Stimulated activated naive CD8-positive, alpha-beta T cell treated with anti-CD3 and anti-CD28 coated beads, Interleukin-15, amount 100 ng/mL, for 72 hours (primary cell): ENCODE data around the gene LGALS3.

Experiments used
- ATAC-seq: fragments of 150-1000 bp; cut with Tn5 transposase; 2 replicates; pipeline ENCODE4 v1.10.0; 2021; ENCODE audit warnings: mild to moderate bottlenecking, moderate library complexity
- DNase-seq, 2 donors: peaks; one replicate each; pipeline ENCODE4 v3.0.0; 2021 to 2022
- H3K27ac Mint-ChIP-seq, 2 donors: one replicate each; pipeline ENCODE4 v1.8.0; 2022; ENCODE audit warnings: mild to moderate bottlenecking in 2 of 2, mixed read lengths in 2 of 2, moderate library complexity in 2 of 2
- H3K27me3 Mint-ChIP-seq: one replicate; pipeline ENCODE4 v1.8.0; 2022; ENCODE audit warnings: mixed read lengths
- H3K4me1 Mint-ChIP-seq: one replicate; pipeline ENCODE4 v1.8.0; 2022; ENCODE audit warnings: mild to moderate bottlenecking, mixed read lengths
- H3K4me3 Mint-ChIP-seq, 2 donors: one replicate each; pipeline ENCODE4 v1.8.0; 2022; ENCODE audit warnings: mild to moderate bottlenecking in 2 of 2, mixed read lengths in 2 of 2, moderate library complexity in 1 of 2
- H3K9me3 Mint-ChIP-seq, 2 donors: one replicate each; pipeline ENCODE4 v1.8.0; 2022; ENCODE audit warnings: mixed read lengths in 2 of 2

LGALS3 gene

DNA sequence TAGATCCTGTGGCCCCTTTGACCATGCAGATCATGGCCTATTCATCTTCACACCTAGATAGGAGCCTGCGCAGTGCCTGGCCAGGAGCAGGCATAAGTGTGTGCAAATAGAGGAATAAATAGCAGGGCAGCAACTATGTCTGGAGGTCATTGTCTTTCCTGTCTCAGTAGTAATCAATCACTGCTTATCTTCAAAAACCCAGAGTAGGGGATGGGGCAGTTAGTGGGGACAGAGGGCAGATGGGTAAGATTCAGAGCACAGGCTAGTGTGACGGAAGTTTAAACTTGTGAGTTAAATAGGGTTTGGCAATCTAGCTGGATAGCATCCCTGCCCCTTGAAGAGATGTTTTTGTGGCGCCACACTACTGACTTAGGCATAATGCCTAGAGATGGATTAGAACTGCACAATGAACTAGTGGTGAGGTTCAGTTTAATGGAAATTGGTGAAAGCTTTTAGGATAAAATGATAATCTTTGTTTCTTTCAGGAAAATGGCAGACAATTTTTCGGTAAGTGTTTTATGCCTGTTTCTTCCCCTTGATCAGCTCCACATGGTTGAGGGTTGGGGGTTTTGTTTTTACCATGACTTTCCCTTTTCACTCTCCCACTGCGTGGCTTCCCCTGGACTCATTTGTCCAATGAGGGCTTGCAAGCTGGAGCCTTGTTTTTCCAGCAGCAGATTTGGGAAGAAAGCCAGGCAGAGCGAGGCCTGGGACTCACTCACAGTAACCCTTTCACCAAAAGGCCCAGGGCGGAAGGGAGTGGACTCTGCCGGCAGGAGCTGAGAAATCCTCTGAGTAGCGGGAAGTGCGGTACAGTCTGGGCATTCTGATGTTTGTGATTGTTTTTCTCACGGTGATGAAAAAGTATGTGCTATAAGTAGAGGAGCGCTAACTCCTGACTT, 8.1 kb downstream of the LGALS3 start:
- Mint-ChIP-seq H3K4me3 (no peak overlapping the region), H3K9me3 (no peaks in the 10 kb centered on the region), H3K27me3 (no peaks in the 10 kb centered on the region), H3K4me1 (no peaks in the 10 kb centered on the region), H3K27ac (no peak overlapping the region)
- no peak for DNase-seq
- ATAC-seq, result no peak

DNA sequence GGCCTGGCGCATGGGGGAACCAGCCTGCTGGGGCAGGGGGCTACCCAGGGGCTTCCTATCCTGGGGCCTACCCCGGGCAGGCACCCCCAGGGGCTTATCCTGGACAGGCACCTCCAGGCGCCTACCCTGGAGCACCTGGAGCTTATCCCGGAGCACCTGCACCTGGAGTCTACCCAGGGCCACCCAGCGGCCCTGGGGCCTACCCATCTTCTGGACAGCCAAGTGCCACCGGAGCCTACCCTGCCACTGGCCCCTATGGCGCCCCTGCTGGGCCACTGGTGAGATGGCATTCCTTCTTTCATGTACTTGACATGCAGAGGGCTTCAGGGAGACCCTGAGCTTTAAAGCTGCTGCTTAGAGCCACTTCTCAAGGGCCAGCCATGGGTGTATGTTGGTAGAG, 9.0 kb downstream of the LGALS3 start:
- ATAC-seq, result peak; percentile 40
- DNase-seq, result no peak
- no peaks in the 10 kb centered on the region for H3K27me3 Mint-ChIP-seq
- H3K27ac Mint-ChIP-seq, result no peak overlapping the region
- H3K9me3 Mint-ChIP-seq, result no peaks in the 10 kb centered on the region
- peaks cover 1% of the 10 kb centered on the region for H3K4me1 Mint-ChIP-seq
- no peak overlapping the region for H3K4me3 Mint-ChIP-seq

DNA sequence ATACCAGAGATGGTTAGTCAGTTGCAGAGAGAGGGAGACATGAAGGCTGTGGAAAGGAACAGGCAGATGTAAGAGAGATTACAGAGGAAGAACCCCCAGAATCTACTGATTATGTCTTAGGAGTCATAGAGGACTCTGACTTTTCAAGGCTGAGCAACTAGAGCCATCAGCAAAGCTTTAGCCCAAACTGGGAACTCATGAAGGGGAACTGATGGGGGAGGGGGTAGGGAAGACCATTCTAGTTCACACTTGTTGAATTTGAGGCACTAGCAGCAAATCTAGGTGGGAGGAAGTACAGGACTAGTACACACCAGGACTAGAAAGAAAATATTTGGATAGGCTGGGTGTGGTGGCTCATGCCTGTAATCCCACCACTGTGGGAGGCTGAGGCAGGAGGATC, 10.1 kb downstream of the LGALS3 start:
- Mint-ChIP-seq H3K4me3 (no peak overlapping the region), H3K27ac (no peak overlapping the region), H3K4me1 (peaks cover 8% of the 10 kb centered on the region), H3K27me3 (no peaks in the 10 kb centered on the region), H3K9me3 (no peaks in the 10 kb centered on the region)
- DNase-seq (no peak), ATAC-seq (no peak)

DNA sequence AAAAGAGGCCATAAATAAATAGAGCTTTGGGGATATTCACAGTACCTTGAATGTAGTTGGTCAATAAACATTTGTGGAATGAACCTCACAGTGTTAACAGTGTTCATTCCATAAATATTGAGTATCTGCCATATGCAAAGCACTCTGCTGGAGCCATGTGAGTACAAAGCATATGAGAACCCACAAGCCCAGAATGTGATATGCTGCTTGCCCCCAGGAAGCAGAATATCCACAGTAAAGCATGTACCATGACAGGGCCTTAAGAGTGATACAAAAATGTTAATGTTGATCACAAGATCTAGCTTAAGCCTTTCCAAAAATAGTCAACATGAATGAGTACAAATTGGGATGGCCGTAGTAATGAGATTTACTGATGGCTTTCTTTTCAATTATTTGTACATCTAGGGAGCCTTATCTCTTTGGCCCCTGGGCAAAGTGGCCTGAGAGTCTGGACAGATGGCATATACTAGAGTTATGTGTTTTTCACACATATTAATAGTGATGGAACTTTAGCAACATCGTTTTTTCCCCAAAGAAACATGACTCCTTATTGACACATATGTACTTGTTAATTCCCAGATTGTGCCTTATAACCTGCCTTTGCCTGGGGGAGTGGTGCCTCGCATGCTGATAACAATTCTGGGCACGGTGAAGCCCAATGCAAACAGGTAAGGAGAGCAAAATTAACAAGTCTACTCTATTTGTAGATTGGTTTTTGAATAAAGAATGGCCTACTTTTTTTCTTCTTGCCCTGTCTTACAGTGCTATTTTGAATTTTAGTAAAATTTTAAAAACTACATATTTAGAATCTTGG, 10.9 kb downstream of the LGALS3 start:
- H3K27ac Mint-ChIP-seq, result no peak overlapping the region
- peaks cover 11% of the 10 kb centered on the region for H3K4me1 Mint-ChIP-seq
- no peaks in the 10 kb centered on the region for H3K9me3 Mint-ChIP-seq
- ATAC-seq, result no peak
- H3K27me3 Mint-ChIP-seq, result no peaks in the 10 kb centered on the region
- no peak for DNase-seq
- H3K4me3 Mint-ChIP-seq, result no peak overlapping the region

DNA sequence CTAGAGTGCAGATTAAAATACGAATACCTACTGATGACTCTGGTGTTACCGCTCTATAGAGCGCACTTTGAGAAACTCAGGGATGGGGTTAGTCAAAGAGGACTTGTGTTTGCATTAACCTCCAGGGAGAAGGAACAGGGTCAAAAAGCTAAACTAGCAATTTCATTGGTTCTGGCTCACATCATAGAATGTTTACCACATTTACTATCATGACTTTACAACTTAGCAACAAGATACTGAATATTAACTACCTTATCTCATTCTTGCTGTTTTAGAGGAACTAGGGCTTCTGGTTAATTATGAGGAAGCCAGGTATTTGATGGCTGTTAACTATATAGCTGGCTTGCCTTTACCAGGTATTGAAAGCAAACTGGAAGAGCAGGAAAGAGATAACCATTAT, 12.8 kb downstream of the LGALS3 start:
- no peaks in the 10 kb centered on the region for H3K27me3 Mint-ChIP-seq
- ATAC-seq (no peak), DNase-seq (no peak)
- H3K4me1 Mint-ChIP-seq, result peaks cover 11% of the 10 kb centered on the region
- no peaks in the 10 kb centered on the region for H3K9me3 Mint-ChIP-seq
- H3K4me3 Mint-ChIP-seq, result no peak overlapping the region
- no peak overlapping the region for H3K27ac Mint-ChIP-seq

DNA sequence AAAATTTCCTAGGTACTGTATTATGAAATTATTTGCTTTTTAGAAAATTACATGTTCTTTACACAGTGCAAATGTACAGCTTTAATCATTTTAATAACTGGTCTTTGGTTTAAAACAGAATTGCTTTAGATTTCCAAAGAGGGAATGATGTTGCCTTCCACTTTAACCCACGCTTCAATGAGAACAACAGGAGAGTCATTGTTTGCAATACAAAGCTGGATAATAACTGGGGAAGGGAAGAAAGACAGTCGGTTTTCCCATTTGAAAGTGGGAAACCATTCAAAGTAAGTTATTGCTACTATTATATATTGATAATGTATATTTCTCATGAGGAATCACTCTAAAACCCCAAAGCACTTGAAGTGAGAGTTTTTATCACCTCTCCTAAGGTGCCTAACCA, 13.4 kb downstream of the LGALS3 start:
- Mint-ChIP-seq H3K27me3 (no peaks in the 10 kb centered on the region), H3K4me3 (no peak overlapping the region), H3K9me3 (no peaks in the 10 kb centered on the region), H3K27ac (no peak overlapping the region), H3K4me1 (peaks cover 11% of the 10 kb centered on the region)
- ATAC-seq (no peak), DNase-seq (no peak)

DNA sequence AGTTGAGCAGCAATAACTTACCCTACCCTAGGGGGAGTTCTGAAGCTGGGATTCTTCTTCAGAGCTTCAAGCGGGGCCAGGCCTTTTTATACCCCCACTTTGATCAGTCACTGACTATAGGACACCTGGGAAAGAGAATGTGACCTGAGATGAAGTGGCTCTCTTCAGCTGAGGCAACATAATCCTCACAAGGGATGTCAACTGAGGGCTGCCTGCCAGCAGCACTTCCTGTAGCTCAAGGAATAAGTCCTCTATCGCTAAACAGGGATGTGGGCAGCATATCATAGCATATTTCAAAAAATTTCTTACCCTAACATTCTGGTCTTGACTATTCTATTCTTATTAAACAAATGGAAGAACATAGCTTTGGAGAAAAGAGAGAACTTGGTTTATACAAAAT, 17.4 kb downstream of the LGALS3 start:
- Mint-ChIP-seq H3K9me3 (no peaks in the 10 kb centered on the region), H3K27me3 (no peaks in the 10 kb centered on the region), H3K4me3 (no peak overlapping the region), H3K4me1 (peaks cover 11% of the 10 kb centered on the region), H3K27ac (no peak overlapping the region)
- ATAC-seq (no peak), DNase-seq (no peak)

DNA sequence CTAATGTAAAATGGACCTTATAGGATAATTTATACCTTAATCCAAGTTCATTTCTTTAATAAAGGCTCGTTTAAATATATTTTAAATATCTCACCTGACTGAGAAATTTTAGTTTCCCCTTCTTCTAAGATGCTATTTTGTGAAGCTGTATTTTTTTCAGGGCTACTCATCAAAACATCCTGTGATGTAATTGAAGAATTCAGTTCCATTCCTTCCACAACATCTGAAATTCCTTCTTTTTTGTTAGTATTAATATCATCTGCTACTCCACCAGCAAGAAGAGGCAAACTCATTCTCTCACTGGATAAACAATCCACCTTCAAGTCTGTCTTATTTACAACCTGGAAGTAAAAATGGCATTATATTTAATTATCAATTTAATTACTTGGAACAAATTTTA, 22.5 kb downstream of the LGALS3 start:
- no peak overlapping the region for H3K4me3 Mint-ChIP-seq
- ATAC-seq, result no peak
- no peaks in the 10 kb centered on the region for H3K27me3 Mint-ChIP-seq
- no peaks in the 10 kb centered on the region for H3K4me1 Mint-ChIP-seq
- no peak overlapping the region for H3K27ac Mint-ChIP-seq
- no peak for DNase-seq
- no peaks in the 10 kb centered on the region for H3K9me3 Mint-ChIP-seq

DNA sequence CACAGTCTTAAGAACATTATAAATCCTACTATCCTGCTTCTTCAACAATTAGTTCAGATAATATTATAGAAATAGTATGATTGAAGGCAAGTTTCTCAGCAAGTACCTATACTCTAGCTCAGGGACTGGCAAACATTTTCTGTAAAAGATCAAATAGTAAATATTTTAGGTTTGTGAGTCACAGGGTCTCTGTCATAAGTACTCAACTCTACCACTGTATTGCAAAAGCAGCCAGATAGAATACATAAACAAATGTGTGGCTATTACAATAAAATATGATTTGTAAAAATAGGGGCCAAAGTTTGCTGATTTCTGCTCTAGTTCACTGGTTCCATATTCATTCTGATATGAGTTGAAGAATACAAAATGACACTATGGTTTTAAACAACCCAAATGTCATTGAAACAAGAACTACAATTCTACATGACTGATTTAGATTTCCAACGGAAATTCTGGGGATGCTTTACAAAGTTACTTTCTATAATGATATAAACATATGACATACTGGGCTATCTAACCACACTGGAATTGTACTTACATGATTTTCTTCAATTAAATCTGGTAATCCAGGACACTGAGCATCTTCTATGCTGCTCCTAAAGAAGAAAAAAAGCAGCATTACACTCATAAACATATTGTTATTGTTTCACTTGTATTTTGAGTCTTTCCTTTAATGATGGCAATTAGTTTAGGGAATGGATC, 23.2 kb downstream of the LGALS3 start:
- Mint-ChIP-seq H3K4me1 (no peaks in the 10 kb centered on the region), H3K4me3 (no peak overlapping the region), H3K27ac (no peak overlapping the region), H3K27me3 (no peaks in the 10 kb centered on the region), H3K9me3 (no peaks in the 10 kb centered on the region)
- ATAC-seq, result no peak
- DNase-seq, result no peak

DNA sequence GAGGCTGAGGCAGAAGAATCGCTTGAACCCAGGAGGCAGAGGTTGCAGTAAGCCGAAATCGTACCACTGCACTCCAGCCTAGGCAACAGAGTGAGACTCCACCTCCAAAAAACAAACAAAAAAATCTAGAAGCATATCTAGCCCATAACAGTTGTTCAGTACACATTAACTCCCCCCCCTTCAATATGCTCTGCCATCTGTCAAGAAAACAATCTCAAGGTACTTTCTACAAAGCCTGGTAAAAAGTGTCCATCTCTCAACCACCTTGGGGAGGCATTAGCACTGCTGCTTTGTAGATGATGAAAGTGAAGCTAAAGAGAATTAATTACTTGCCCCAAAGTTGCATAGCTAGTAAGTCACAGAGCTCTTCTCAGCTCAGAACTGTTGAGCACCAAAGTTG, 24.9 kb downstream of the LGALS3 start:
- H3K9me3 Mint-ChIP-seq, result no peaks in the 10 kb centered on the region
- H3K27me3 Mint-ChIP-seq, result no peaks in the 10 kb centered on the region
- no peaks in the 10 kb centered on the region for H3K4me1 Mint-ChIP-seq

DNA sequence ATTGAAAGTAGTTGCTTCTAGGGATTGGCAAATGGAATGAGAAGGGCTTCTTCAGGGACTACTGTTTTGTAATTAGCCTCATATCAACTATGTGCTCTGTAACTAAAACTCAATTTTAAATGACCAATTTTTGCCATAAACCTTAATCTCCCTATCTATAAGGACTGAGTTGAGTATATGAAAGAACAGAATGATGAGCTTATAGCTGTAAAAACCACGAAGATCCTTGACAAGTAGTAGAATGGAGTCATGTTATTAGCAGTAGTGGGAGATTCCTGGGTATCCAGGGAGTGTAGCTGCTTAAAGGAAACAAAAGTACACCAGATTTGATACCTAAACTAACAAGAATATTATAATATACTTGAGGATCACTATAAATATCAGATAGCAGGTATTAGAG, 28.0 kb downstream of the LGALS3 start:
- Mint-ChIP-seq H3K27me3 (no peaks in the 10 kb centered on the region), H3K27ac (no peak overlapping the region), H3K4me1 (no peaks in the 10 kb centered on the region), H3K9me3 (no peaks in the 10 kb centered on the region), H3K4me3 (no peak overlapping the region)
- DNase-seq (no peak), ATAC-seq (peak; percentile 39)

More for the DNA sequence above, 24.9 kb downstream of the LGALS3 start:
- ATAC-seq (no peak), DNase-seq (no peak)
- Mint-ChIP-seq H3K27ac (no peak overlapping the region), H3K4me3 (no peak overlapping the region)

DNA sequence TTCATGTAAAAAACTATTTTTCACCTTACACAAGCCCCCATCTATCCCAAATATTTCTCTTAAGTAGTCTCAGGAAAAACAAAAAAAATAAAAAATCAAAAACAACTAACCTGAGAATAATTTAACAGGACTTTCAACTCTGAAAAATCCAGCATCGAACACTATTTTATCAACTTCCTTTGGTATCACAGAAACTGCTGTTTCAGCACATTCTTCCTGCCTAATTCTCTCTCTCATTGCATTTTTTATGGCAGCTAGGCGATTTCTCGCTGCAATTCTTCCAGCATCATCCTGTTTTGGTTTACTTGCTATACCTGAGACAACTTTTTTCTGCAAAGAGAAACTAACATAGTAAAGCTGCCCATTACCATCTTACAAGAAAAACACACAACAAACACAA, 29.4 kb downstream of the LGALS3 start:
- no peak for DNase-seq

DNA sequence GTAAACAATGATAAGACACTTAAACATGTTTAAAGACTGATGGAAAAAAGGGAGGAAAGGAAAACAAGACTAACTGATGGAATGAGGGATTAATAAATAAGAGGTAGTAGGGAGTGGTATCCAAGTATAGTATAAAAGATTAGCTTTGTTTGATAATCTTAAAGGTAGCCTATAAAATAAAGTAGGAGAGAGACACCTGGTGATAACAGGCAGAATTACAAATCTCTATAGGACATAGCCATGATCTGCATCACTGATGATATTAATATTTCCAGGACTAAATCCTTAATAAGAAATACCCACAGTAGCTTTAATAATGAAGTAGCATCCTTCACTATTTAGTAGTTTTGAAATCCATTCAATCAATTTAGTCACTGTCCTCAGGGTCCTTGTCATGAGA, 31.9 kb downstream of the LGALS3 start:
- DNase-seq (no peak), ATAC-seq (no peak)
- Mint-ChIP-seq H3K27me3 (no peaks in the 10 kb centered on the region), H3K4me3 (no peak overlapping the region), H3K4me1 (no peaks in the 10 kb centered on the region), H3K9me3 (no peaks in the 10 kb centered on the region), H3K27ac (no peak overlapping the region)

More for the DNA sequence above, 29.4 kb downstream of the LGALS3 start:
- H3K27ac Mint-ChIP-seq, result no peak overlapping the region
- no peaks in the 10 kb centered on the region for H3K9me3 Mint-ChIP-seq
- no peak overlapping the region for H3K4me3 Mint-ChIP-seq
- H3K27me3 Mint-ChIP-seq, result no peaks in the 10 kb centered on the region
- no peak for ATAC-seq
- no peaks in the 10 kb centered on the region for H3K4me1 Mint-ChIP-seq

DNA sequence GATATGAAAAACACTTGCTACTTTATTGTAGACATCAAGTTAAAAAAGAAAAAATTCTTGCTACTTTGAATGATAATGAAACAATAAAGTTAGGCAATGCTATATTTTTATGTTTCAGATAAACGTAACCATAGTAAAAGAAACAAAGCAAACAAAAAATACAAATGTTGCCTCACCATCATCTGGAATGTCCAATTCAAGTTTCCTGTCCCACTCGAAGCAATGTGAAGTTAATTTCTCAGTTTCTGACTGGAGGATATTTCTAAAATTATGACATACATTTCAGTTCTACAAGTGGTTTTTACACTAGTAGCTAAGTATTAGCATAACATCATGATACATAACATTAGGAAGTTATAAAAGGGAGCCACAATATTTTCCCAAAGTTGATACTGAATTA, 41.5 kb downstream of the LGALS3 start:
- DNase-seq (no peak), ATAC-seq (no peak)
- H3K4me1 Mint-ChIP-seq, result no peaks in the 10 kb centered on the region
- H3K4me3 Mint-ChIP-seq, result no peak overlapping the region
- H3K27ac Mint-ChIP-seq, result no peak overlapping the region
- no peaks in the 10 kb centered on the region for H3K27me3 Mint-ChIP-seq
- no peaks in the 10 kb centered on the region for H3K9me3 Mint-ChIP-seq

DNA sequence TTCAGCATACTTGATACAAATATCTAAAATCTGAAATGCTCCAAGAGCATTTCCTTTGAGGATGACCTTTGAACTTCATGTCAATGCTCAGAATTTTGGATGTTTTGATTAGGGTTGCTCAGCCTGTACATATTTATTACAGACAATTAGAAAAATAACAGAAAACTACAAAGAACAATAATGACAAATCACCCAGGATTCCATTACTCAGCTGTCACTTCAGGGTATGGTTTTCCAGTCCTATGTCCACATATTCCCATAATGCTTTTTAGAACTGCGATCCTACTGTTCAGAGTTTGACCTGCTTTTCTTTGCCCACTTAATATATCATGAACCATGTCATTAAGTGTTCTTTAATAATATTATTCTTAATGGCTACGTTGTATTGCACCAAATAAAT, 51.0 kb downstream of the LGALS3 start:
- Mint-ChIP-seq H3K4me3 (no peak overlapping the region), H3K27ac (no peak overlapping the region)
- ATAC-seq, result no peak

DNA sequence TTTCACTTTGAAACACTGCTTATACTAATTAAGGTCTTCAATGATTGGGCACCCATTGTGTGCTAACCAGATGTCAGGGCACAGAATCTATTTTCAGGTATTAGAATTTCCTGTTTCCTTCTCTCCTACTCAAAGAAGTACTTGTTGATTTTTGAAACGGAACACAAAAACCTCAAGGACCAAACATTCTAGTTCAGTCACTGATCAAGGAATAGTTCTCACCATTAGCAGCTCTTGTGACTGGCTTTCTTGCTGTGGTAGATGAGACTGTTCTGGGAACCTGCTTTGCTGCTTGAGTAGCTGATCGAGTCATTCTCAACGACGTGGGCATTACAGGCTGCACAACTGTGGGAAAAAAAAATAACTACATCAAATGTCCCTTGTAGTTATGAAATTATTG, 51.4 kb downstream of the LGALS3 start:
- DNase-seq, result no peak
- no peaks in the 10 kb centered on the region for H3K9me3 Mint-ChIP-seq
- no peak overlapping the region for H3K27ac Mint-ChIP-seq
- no peak overlapping the region for H3K4me3 Mint-ChIP-seq
- no peaks in the 10 kb centered on the region for H3K4me1 Mint-ChIP-seq
- ATAC-seq, result no peak
- H3K27me3 Mint-ChIP-seq, result no peaks in the 10 kb centered on the region

More for the DNA sequence above, 51.0 kb downstream of the LGALS3 start:
- DNase-seq, result no peak
- H3K4me1 Mint-ChIP-seq, result no peaks in the 10 kb centered on the region
- H3K9me3 Mint-ChIP-seq, result no peaks in the 10 kb centered on the region
- H3K27me3 Mint-ChIP-seq, result no peaks in the 10 kb centered on the region
